Ramos (cell line): Measurements from ENCODE around the gene DLEC1.
"Not testable (repeated sequence)": the region's sequence is repeated elsewhere in the genome, so short reads cannot be mapped to it uniquely, and the experiment has no call there.

Experiments
- in situ Hi-C: fragments of 300-500 bp; cut with MboI; formaldehyde crosslinking; loops from one replicate; pipeline ENCODE4 v1.14.3; 2022; ENCODE audit warnings: low sequenced_read_pairs; ENCODE audit not compliant: unreplicated experiment

The DLEC1 gene

DNA sequence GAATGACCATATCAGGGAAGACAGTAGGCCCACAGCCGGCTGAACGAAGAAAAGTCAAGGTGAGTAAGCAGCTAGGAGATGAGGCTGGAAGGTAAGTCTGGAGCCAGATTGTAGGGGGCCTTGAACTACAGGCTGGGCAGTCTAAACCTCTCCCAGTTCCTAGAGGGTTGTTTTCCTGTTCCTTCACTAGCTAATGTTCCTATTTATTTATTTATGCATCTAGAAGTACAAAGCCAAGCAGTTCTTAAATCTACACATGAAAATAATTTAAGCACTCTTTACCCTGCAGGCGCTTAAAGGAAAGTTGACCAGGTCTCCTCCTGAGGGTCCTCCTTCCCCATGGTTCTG, 94.2 kb downstream of the DLEC1 start:
- in situ Hi-C loops = no loop called here

DNA sequence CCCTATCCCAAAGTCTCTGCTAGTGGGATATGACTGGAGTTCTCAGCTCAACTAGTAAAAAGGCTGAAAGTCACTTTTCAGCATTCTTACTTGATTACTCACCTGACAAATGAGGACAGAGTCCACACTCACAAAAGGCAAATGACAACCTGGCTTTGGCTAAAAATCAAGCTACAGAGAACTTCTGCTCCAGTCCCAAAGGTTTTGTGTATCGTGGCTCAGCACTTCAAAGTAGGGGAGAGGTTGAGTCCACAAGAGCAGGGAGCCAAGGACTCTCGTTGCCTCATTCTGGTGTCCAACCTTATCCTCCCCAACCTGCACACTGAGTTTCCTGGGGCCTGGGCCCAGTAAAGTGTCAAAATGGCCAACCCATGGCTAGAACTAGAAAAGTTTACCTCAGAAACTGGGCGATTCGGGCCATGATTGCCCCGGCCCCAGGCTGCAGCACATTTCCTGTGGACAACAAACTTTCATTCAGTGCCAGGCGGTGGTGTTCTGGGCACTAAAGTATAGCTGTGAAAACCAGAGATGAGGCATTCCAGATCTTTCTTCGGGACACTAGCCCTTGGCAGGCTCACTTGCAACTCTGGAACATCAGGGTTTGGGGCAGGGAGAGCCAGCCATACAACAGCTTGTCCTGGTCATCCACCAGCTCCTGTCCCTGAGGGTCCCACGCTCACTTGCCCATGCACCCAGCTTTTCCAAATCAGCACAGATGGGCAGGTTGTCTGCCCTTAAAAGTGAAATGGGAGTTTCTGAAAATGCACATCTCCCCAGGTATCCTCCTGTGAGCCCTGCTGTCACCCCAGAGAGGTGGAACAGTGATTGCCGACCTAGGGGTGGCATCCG, 94.8 kb downstream of the DLEC1 start:
- in situ Hi-C loops = no loop called here

DNA sequence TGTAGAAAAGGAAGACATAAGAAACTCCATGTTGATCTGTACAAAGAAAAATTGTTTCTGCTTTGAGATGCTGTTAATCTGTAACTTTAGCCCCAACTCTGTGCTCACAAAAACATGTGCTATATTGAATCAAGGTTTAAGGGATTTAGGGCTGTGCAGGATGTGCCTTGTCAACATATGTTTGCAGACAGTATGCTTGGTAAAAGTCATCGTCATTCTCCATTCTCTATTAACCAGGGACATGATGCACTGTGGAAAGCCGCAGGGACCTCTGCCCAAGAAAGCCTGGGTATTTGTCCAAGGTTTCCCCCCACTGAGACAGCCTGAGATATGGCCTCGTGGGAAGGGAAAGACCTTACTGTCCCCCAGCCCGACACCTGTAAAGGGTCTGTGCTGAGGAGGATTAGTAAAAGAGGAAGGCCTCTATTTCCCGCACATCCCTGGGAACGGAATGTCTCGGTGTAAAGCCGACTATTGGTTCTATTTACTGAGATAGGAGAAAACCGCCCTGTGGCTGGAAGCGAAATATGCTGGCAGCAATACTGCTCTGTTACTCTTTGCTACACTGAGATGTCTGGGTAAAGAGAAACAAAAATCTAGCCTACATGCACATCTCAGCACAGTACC, 95.6 kb downstream of the DLEC1 start:
- in situ Hi-C loops = not testable (repeated sequence)

DNA sequence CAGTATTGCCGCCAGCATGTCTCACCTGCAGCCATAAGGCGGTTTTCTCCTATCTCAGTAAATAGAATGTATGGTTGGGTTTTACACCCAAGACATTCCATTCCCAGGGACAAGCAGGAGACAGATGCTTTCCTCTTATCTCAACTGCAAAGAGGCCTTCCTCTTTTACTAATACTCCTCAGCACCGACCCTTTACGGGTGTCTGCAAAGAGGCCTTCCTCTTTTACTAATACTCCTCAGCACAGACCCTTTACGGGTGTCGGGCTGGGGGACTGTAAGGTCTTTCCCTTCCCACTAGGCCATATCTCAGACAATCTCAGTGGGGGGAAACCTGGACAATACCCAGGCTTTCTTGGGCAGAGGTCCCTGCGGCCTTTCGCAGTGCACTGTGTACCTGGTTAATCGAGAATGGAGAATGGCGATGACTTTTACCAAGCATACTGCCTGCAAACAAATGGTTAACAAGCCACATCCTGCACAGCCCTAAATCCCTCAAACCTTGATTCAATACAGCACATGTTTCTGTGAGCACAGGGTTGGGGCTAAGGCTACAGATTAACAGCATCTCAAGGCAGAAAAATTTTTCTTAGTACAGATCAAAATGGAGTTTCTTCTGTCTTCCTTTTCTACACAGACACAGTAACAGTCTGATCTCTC, 96.7 kb downstream of the DLEC1 start:
- in situ Hi-C loops = not testable (repeated sequence)

- in situ Hi-C loops = no loop called here
Measured at GRCh38 chr3:38136393-38136776, 97.4 kb downstream of the DLEC1 start.

- in situ Hi-C loops = no loop called here
Measured at GRCh38 chr3:38136777-38137614, 98.0 kb downstream of the DLEC1 start, which contains the start of gene ACAA1. TSS of gene ACAA1 (minus strand) at chr3:38137127. CDS start at chr3:38137035, 92 bp downstream.

DNA sequence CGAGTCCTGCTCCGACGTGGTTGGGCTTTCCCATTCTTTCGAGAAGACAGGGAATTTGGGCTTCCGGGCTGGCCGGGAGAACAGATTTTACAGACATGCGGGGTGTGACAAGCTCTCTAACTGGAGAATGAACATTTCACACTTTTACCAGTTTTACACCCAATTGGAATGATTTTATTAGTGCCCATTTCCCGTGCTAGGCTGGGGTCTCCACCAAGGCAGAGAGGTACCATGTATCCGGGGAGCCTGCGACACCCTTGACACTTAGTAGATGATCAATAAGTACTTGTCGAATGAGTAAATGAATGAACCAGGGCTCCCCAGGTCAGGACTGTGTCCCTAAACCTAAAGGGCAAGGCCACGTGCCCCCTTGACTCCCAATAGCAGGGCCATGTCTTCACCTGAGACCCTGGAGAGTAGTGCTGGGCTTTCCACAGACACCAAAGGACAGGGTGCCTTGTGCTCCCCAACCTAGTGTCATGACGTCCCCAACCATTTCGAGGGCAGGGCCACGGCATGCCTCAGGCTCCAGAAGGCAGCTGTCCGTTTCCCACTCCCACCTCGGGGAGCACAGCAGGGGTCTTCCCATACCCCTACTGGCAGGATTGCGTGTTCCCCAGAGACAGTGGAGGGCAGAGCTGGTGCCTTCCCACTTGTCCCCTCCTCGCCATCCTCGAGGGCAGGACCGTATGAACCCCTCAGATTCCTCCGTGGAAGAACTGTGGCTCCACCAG, 98.8 kb downstream of the DLEC1 start:
- in situ Hi-C loops = no loop called here

GRCh38 chr3:38138349-38139190, 99.6 kb downstream of the DLEC1 start, which contains the start of gene MYD88:
TSS of gene MYD88 (plus strand) at chr3:38138661. CDS start at chr3:38138701, 40 bp downstream.
- in situ Hi-C loops = no loop called here

DNA sequence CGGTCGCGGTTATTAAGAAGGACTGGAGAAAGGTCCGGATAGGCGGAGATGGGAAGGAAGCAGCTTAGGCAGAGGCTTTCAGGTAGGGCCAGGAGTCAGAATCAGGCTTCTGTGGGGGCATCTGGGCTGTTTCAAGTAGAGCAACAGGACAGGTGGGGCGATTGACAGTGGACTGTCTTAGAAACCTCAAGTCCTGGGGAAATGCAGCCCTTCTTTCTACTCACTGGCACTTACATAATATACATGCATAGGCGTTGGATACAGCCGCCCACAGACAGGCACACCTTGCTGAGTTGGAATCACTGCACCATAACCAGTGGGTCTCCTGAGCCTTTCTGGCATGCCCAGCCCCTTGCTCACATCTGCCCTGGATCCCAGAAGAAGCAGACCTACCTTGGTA, 100.2 kb downstream of the DLEC1 start:
- in situ Hi-C loops = no loop called here

- in situ Hi-C loops = no loop called here
Measured at GRCh38 chr3:38139652-38140051, 100.6 kb downstream of the DLEC1 start.

DNA sequence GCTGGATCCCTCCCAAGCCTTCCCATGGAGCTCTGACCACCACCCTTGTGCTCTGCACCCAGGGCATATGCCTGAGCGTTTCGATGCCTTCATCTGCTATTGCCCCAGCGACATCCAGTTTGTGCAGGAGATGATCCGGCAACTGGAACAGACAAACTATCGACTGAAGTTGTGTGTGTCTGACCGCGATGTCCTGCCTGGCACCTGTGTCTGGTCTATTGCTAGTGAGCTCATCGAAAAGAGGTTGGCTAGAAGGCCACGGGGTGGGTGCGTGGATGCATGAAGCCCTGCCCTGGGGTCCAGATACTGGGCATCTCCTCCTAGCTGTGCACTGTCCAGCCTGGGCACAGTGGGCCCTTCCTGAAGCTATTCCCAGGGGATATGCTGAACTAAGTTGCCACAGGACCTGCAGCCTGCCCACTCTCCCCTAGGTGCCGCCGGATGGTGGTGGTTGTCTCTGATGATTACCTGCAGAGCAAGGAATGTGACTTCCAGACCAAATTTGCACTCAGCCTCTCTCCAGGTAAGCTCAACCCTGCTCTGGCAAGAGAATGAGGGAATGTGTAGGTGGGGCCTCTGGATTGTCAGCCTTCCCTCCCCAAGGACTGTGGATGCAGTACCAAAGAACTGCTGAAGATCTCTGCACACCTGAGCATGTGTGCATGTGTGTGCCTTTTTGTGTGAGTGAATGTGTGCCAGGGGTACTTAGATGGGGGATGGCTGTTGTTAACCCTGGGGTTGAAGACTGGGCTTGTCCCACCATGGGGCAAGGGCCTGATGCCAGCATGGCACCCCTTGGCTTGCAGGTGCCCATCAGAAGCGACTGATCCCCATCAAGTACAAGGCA, 101.5 kb downstream of the DLEC1 start:
- in situ Hi-C loops = no loop called here

DNA sequence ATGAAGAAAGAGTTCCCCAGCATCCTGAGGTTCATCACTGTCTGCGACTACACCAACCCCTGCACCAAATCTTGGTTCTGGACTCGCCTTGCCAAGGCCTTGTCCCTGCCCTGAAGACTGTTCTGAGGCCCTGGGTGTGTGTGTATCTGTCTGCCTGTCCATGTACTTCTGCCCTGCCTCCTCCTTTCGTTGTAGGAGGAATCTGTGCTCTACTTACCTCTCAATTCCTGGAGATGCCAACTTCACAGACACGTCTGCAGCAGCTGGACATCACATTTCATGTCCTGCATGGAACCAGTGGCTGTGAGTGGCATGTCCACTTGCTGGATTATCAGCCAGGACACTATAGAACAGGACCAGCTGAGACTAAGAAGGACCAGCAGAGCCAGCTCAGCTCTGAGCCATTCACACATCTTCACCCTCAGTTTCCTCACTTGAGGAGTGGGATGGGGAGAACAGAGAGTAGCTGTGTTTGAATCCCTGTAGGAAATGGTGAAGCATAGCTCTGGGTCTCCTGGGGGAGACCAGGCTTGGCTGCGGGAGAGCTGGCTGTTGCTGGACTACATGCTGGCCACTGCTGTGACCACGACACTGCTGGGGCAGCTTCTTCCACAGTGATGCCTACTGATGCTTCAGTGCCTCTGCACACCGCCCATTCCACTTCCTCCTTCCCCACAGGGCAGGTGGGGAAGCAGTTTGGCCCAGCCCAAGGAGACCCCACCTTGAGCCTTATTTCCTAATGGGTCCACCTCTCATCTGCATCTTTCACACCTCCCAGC, 102.4 kb downstream of the DLEC1 start:
- in situ Hi-C loops = no loop called here

- in situ Hi-C loops = no loop called here
Measured at GRCh38 chr3:38141952-38142273, 102.9 kb downstream of the DLEC1 start.

DNA sequence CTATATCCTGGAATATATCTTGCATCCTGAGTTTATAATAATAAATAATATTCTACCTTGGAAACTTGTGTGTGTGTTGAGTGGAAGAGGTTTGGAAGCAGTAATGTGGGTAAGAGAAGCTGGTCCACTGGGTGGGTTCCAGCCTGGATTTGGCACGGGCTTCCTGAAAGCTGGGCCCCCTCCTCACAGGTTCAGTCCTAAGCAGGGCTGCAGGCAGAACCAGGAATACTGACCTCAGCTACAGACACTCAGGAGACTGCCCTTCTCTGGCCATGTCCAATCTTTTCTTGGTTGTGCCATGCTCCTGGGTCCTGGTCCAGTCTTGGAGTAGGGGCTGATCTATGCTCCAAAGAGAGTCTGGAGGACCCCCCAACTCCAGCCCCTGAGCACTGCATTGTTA, 104.0 kb downstream of the DLEC1 start:
- in situ Hi-C loops = no loop called here

DNA sequence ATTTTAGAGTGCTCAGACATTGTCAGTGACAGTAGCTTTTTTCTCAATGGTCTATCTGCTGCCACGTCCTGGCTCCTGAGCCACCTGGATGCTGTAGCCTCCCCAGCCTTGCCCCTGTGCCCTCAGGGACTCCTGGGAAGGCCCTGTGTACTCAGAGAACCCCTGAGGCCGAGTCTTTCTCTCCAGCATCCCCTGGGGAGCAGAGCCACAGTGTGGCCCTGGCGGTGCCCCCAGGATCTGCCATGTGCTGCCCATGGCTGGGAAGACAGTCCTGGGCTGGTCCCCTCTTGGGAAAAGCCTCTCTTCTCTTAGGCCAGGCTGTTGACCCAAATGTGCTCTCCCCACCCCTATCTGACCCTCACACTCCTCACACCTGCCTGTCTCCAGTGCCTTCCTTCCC, 104.5 kb downstream of the DLEC1 start:
- in situ Hi-C loops = no loop called here

- in situ Hi-C loops = no loop called here
Measured at GRCh38 chr3:38146504-38146903, 107.5 kb downstream of the DLEC1 start.

DNA sequence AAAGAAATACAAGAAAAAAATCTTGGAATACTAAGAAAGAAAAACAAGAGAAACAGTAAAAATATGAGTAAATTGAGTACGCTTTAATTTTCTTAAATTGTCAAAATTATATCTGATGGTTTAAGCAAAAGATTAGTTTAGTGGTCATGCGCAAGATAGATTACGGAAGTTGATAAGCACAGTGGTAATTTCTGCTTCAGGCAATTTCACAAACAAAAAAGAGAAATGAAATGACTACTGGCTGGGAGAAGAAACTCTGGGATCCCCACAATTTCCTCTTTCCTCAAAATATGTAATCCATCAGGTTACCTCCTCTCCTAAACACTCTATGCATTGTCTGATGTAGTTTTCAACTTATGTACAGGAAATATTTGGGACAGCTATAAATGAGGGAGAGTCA, 108.4 kb downstream of the DLEC1 start:
- in situ Hi-C loops = no loop called here
